KOPT-K1 (cell line): ENCODE results near the gene KXD1.
"Not testable (repeated sequence)": the region's sequence is repeated elsewhere in the genome, so short reads cannot be mapped to it uniquely, and the experiment has no call there.

Source experiments
- H3K27ac ChIP-seq: fragments of 200-600 bp; sonication (generic); 2 replicates; pipeline ENCODE4 v1.5.1; 2016; ENCODE audit warnings: antibody characterized with exemption, mild to moderate bottlenecking, low read depth, low read length; ENCODE audit not compliant: poor library complexity, severe bottlenecking
- H3K36me3 ChIP-seq: fragments of 200-600 bp; sonication (generic); 2 replicates; pipeline ENCODE4 v1.5.1; 2017; ENCODE audit warnings: antibody characterized with exemption, mild to moderate bottlenecking, low read length, moderate library complexity; ENCODE audit not compliant: insufficient read depth
- H3K9me3 ChIP-seq: fragments of 200-600 bp; sonication (generic); 2 replicates; pipeline ENCODE4 v1.5.1; 2017; ENCODE audit warnings: antibody characterized with exemption, low read length, mild to moderate bottlenecking; ENCODE audit not compliant: insufficient read depth, poor library complexity, severe bottlenecking

Gene KXD1

GRCh38 chr19:18597809-18598660 is 40.4 kb downstream of the KXD1 start:
- Histone ChIP-seq H3K36me3 (no peaks in the 10 kb centered on the region), H3K9me3 (no peaks in the 10 kb centered on the region), H3K27ac (no peak overlapping the region)

GRCh38 chr19:18599485-18599884 is 41.8 kb downstream of the KXD1 start:
- H3K36me3 ChIP-seq = no peaks in the 10 kb centered on the region
- H3K27ac ChIP-seq = no peak overlapping the region

GRCh38 chr19:18600692-18601397 is 43.2 kb downstream of the KXD1 start:
- H3K9me3 ChIP-seq, H3K36me3 ChIP-seq, H3K27ac ChIP-seq: not testable (repeated sequence)

More at GRCh38 chr19:18599485-18599884, 41.8 kb downstream of the KXD1 start:
- no peaks in the 10 kb centered on the region for H3K9me3 ChIP-seq

GRCh38 chr19:18601875-18602274 is 44.2 kb downstream of the KXD1 start:
- Histone ChIP-seq H3K36me3 (no peaks in the 10 kb centered on the region), H3K9me3 (no peaks in the 10 kb centered on the region), H3K27ac (no peak overlapping the region)

GRCh38 chr19:18603255-18603957 is 45.7 kb downstream of the KXD1 start:
- Histone ChIP-seq H3K27ac (no peak overlapping the region), H3K9me3 (no peaks in the 10 kb centered on the region)

GRCh38 chr19:18603958-18604819 is 46.5 kb downstream of the KXD1 start:
- no peaks in the 10 kb centered on the region for H3K9me3 ChIP-seq
- no peak overlapping the region for H3K27ac ChIP-seq
- no peaks in the 10 kb centered on the region for H3K36me3 ChIP-seq

More at GRCh38 chr19:18603255-18603957, 45.7 kb downstream of the KXD1 start:
- no peaks in the 10 kb centered on the region for H3K36me3 ChIP-seq

GRCh38 chr19:18604820-18605159 is 47.1 kb downstream of the KXD1 start:
- H3K9me3 ChIP-seq = no peaks in the 10 kb centered on the region
- H3K36me3 ChIP-seq = no peaks in the 10 kb centered on the region
- H3K27ac ChIP-seq = no peak overlapping the region

GRCh38 chr19:18605196-18605545 is 47.5 kb downstream of the KXD1 start:
- Histone ChIP-seq H3K36me3 (no peaks in the 10 kb centered on the region), H3K27ac (no peak overlapping the region), H3K9me3 (no peaks in the 10 kb centered on the region)

- no peak overlapping the region for H3K27ac ChIP-seq
- H3K36me3 ChIP-seq = no peaks in the 10 kb centered on the region
- no peaks in the 10 kb centered on the region for H3K9me3 ChIP-seq
These were observed 48.0 kb downstream of the KXD1 start for GRCh38 chr19:18605546-18606280.

GRCh38 chr19:18606281-18607225 is 48.9 kb downstream of the KXD1 start, which contains the start of gene CRLF1:
CRLF1 (minus strand) TSS chr19:18606799; CDS start chr19:18606656, 143 bp downstream.
- no peaks in the 10 kb centered on the region for H3K36me3 ChIP-seq
- no peaks in the 10 kb centered on the region for H3K9me3 ChIP-seq
- no peak within 1 kb of the TSS for H3K27ac ChIP-seq

GRCh38 chr19:18607226-18608101 is 49.8 kb downstream of the KXD1 start:
- H3K9me3 ChIP-seq = no peaks in the 10 kb centered on the region
- no peaks in the 10 kb centered on the region for H3K36me3 ChIP-seq
- H3K27ac ChIP-seq = no peak overlapping the region

- no peak overlapping the region for H3K27ac ChIP-seq
- no peaks in the 10 kb centered on the region for H3K36me3 ChIP-seq
- no peaks in the 10 kb centered on the region for H3K9me3 ChIP-seq
These were observed 50.6 kb downstream of the KXD1 start for GRCh38 chr19:18608102-18608804.
